ENCODE results near the gene CHD1.
A peak's percentile ranks its signal among the peaks of the same experiment; 100 is the strongest.
"Not testable (repeated sequence)": the region's sequence is repeated elsewhere in the genome, so short reads cannot be mapped to it uniquely, and the experiment has no call there.

The CHD1 gene

GRCh38 chr5:98963019-98963418 lies 34.2 kb upstream of the CHD1 start:
- H3K4me1 ChIP-seq: no peaks in the 10 kb centered on the region
- no peak overlapping the region for H3K27ac ChIP-seq
- TF ChIP-seq Cebpa-rat (IDR thresholded peaks at IDR 0.05): no peak
- H3K4me3 ChIP-seq: no peak overlapping the region
- no peaks in the 10 kb centered on the region for H4K20me1 ChIP-seq
- H3K36me3 ChIP-seq: no peaks in the 10 kb centered on the region
- peaks cover 4 to 19% (median 10%) of the 10 kb centered on the region in 11 experiments; a peak in 19 of 22 replicates for H3K9me3 ChIP-seq (replicated peaks in 1 of 11)
- no peaks in the 10 kb centered on the region for H3K27me3 ChIP-seq
- no peak overlapping the region for H3K4me2 ChIP-seq
- no peak overlapping the region for H3K9ac ChIP-seq

GRCh38 chr5:98962587-98962986 lies 33.8 kb upstream of the CHD1 start:
- no peaks in the 10 kb centered on the region for H3K4me1 ChIP-seq
- no peak for TF ChIP-seq Cebpa-rat (IDR thresholded peaks at IDR 0.05)
- no peaks in the 10 kb centered on the region for H3K36me3 ChIP-seq

GRCh38 chr5:98961665-98962344 lies 33.0 kb upstream of the CHD1 start:
- H4K20me1 ChIP-seq: no peaks in the 10 kb centered on the region
- H3K4me3 ChIP-seq: no peak overlapping the region
- H3K27ac ChIP-seq: no peak overlapping the region
- no peaks in the 10 kb centered on the region for H3K27me3 ChIP-seq
- no peak for TF ChIP-seq Cebpa-rat (IDR thresholded peaks at IDR 0.05)
- peaks cover 4 to 12% (median 10%) of the 10 kb centered on the region in 11 experiments; a peak in 19 of 22 replicates for H3K9me3 ChIP-seq (replicated peaks in 1 of 11)
- no peaks in the 10 kb centered on the region for H3K4me1 ChIP-seq
- no peak overlapping the region for H3K4me2 ChIP-seq
- H3K36me3 ChIP-seq: no peaks in the 10 kb centered on the region
- no peak overlapping the region for H3K9ac ChIP-seq

More at GRCh38 chr5:98962587-98962986, 33.8 kb upstream of the CHD1 start:
- no peak overlapping the region for H3K4me3 ChIP-seq
- H3K4me2 ChIP-seq: no peak overlapping the region
- no peaks in the 10 kb centered on the region for H4K20me1 ChIP-seq
- H3K27me3 ChIP-seq: no peaks in the 10 kb centered on the region
- no peak overlapping the region for H3K9ac ChIP-seq
- peaks cover 4 to 19% (median 10%) of the 10 kb centered on the region in 11 experiments; a peak in 19 of 22 replicates for H3K9me3 ChIP-seq (replicated peaks in 1 of 11)
- H3K27ac ChIP-seq: no peak overlapping the region

- Histone ChIP-seq H4K20me1 (no peaks in the 10 kb centered on the region), H3K36me3 (no peaks in the 10 kb centered on the region), H3K4me1 (no peaks in the 10 kb centered on the region), H3K27ac (no peak overlapping the region), H3K9ac (no peak overlapping the region), H3K9me3 (replicated peaks in 1 of 11) (no peaks in the 10 kb centered on the region), H3K4me3 (no peak overlapping the region), H3K27me3 (no peaks in the 10 kb centered on the region), H3K4me2 (no peak overlapping the region)
- no peak for TF ChIP-seq Cebpa-rat (IDR thresholded peaks at IDR 0.05)
These were observed 28.5 kb upstream of the CHD1 start for GRCh38 chr5:98957307-98957706.

- not testable (repeated sequence) for H3K27me3 ChIP-seq; H3K9ac ChIP-seq; H3K4me3 ChIP-seq; H3K27ac ChIP-seq; H3K36me3 ChIP-seq; H3K4me1 ChIP-seq; H3K9me3 ChIP-seq (replicated peaks in 1 of 11); H4K20me1 ChIP-seq; H3K4me2 ChIP-seq
These were observed 27.1 kb upstream of the CHD1 start for GRCh38 chr5:98955888-98956287.

- H3K36me3 ChIP-seq; H4K20me1 ChIP-seq; H3K27ac ChIP-seq; H3K4me2 ChIP-seq; H3K27me3 ChIP-seq; H3K4me3 ChIP-seq; H3K4me1 ChIP-seq; H3K9ac ChIP-seq; H3K9me3 ChIP-seq (replicated peaks in 1 of 11): not testable (repeated sequence)
These were observed 26.7 kb upstream of the CHD1 start for GRCh38 chr5:98955471-98955870.

- no peak overlapping the region for H3K27ac ChIP-seq
- no peak for TF ChIP-seq Cebpa-rat (IDR thresholded peaks at IDR 0.05)
- no peaks in the 10 kb centered on the region for H3K9me3 ChIP-seq (replicated peaks in 1 of 11)
- H3K4me1 ChIP-seq: no peaks in the 10 kb centered on the region
- no peaks in the 10 kb centered on the region for H3K27me3 ChIP-seq
- no peak overlapping the region for H3K4me3 ChIP-seq
- no peaks in the 10 kb centered on the region for H3K36me3 ChIP-seq
- H4K20me1 ChIP-seq: no peaks in the 10 kb centered on the region
- H3K9ac ChIP-seq: no peak overlapping the region
- H3K4me2 ChIP-seq: no peak overlapping the region
These were observed 25.7 kb upstream of the CHD1 start for GRCh38 chr5:98954392-98955028.

GRCh38 chr5:98942847-98943246 lies 14.0 kb upstream of the CHD1 start:
- Histone ChIP-seq H4K20me1 (peaks cover 0 to 6% (median 0%) of the 10 kb centered on the region in 11 experiments; a peak in 1 of 22 replicates), H3K4me1 (peaks cover 0 to 24% (median 3%) of the 10 kb centered on the region in 10 experiments; a peak in 9 of 20 replicates), H3K4me3 (no peak overlapping the region), H3K4me2 (no peak overlapping the region), H3K27me3 (no peaks in the 10 kb centered on the region), H3K36me3 (no peaks in the 10 kb centered on the region), H3K9ac (no peak overlapping the region), H3K27ac (no peak overlapping the region), H3K9me3 (replicated peaks in 1 of 11) (no peaks in the 10 kb centered on the region)
- TF ChIP-seq Cebpa-rat (IDR thresholded peaks at IDR 0.05): no peak

GRCh38 chr5:98941131-98941883 lies 12.5 kb upstream of the CHD1 start:
- H3K9me3 ChIP-seq (replicated peaks in 1 of 11): no peaks in the 10 kb centered on the region
- no peak overlapping the region for H3K4me3 ChIP-seq
- H3K27me3 ChIP-seq: no peaks in the 10 kb centered on the region
- peak overlapping the region in 4 of 11 experiments; percentile 4 to 52 (median 42); a peak in 5 of 22 replicates for H3K4me2 ChIP-seq
- peaks cover 0 to 6% (median 0%) of the 10 kb centered on the region in 11 experiments; a peak in 1 of 22 replicates for H4K20me1 ChIP-seq
- peaks cover 0 to 24% (median 3%) of the 10 kb centered on the region in 10 experiments; a peak in 9 of 20 replicates for H3K4me1 ChIP-seq
- H3K36me3 ChIP-seq: no peaks in the 10 kb centered on the region
- H3K9ac ChIP-seq: no peak overlapping the region
- 0 out of 22 replicates have a peak overlapping the region, but pooled peaks of 1 of the 11 experiments have one; percentile 17 for H3K27ac ChIP-seq
- peak in 1 of 11 experiments; percentile 20; a peak in 1 of 22 replicates for TF ChIP-seq Cebpa-rat (IDR thresholded peaks at IDR 0.05)
